Sigmoid colon (tissue), 7 donors: ENCODE results near the gene SKI. TPM values are rescaled to one million over a fixed set of nuclear protein-coding genes. Genes with fewer than 3 reads are reported as not detected.

Experiments
- DNase-seq: peaks from one replicate; pipeline ENCODE4 v3.0.0-alpha.2; 2019
- H3K27ac ChIP-seq, 4 donors: fragments of 200-600 bp; sonication (generic); one replicate each; pipeline ENCODE4 v1.5.1; 2016 to 2019; ENCODE audit warnings: mild to moderate bottlenecking in 1 of 4
- H3K27me3 ChIP-seq, 3 donors: fragments of 200-600 bp; sonication (generic); one replicate each; pipeline ENCODE4 v1.5.1; 2019; ENCODE audit warnings: mild to moderate bottlenecking in 1 of 3
- H3K36me3 ChIP-seq, 4 donors: fragments of 200-600 bp; sonication (generic); one replicate each; pipeline ENCODE4 v1.5.1; 2016 to 2019
- H3K4me1 ChIP-seq, 4 donors: fragments of 200-600 bp; sonication (generic); one replicate each; pipeline ENCODE4 v1.5.1; 2017 to 2019
- H3K4me3 ChIP-seq, 4 donors: fragments of 200-600 bp; sonication (generic); one replicate each; pipeline ENCODE4 v1.5.1; 2017 to 2019; ENCODE audit warnings: mild to moderate bottlenecking in 2 of 4, moderate library complexity in 1 of 4
- H3K9me3 ChIP-seq, 4 donors: fragments of 200-600 bp in 3 of 4; sonication (generic) in 3 of 4; one replicate each; pipeline versions ENCODE4 v1.5.1 to v1.6.1; 2013 to 2019
- CTCF ChIP-seq, 4 experiments: fragments of 450-650 bp in 3 of 4; fragments of 200-600 bp in 1 of 4; IDR thresholded peaks; one replicate each; pipeline ENCODE4 v1.5.1; 2016 to 2019; ENCODE audit warnings: antibody characterized with exemption in 4 of 4, mild to moderate bottlenecking in 3 of 4, moderate library complexity in 2 of 4
- EP300 ChIP-seq, 4 donors: sonication (generic); formaldehyde crosslinking; IDR thresholded peaks; one replicate each; pipeline ENCODE4 v1.6.1; 2017; ENCODE audit warnings: antibody characterized with exemption in 4 of 4
- POLR2A ChIP-seq, 2 donors: fragments of 450-650 bp; IDR thresholded peaks; one replicate each; pipeline ENCODE4 v1.6.1; 2016; ENCODE audit warnings: antibody characterized with exemption in 2 of 2, mild to moderate bottlenecking in 2 of 2, moderate library complexity in 2 of 2
- POLR2AphosphoS5 ChIP-seq, 4 donors: sonication (generic); formaldehyde crosslinking; IDR thresholded peaks; one replicate each; pipeline ENCODE4 v1.6.1; 2017; ENCODE audit warnings: antibody characterized with exemption in 4 of 4
- WGBS, 2 donors: extraction: QIAGEN DNeasy Blood & Tissue Kit; methylation state at CpG; one replicate each; pipeline ENCODE4 v1.1.7; 2013; 5-methylcytosine and 5-hydroxymethylcytosine counted together
- intact Hi-C: fragments of 100-400 bp; cut with DNase I; formaldehyde crosslinking; loops from one replicate; pipeline ENCODE4 v1.15.1; 2023
- polyA plus RNA-seq, 3 donors: library from polyadenylated mRNA; stranded (reverse); fragments of 200-250 nt; gene quantifications; one replicate each; pipeline ENCODE4 v1.2.3, GENCODE V29; 2013
- total RNA-seq, 4 donors: library from RNA; depleted of rRNA; stranded (reverse); fragments of >200 nt; gene quantifications; one replicate each; pipeline ENCODE4 v1.1.0, GENCODE V29; 2016
- donor health status: healthy with polysubstance abuse.
- donor health status: Bipolar disorder and iron deficiency.
- donor health status: healthy.

SKI gene
- total and polyA plus RNA-seq, 7 donors = 5.8 to 50.4 (median 19.3) TPM

GRCh38 chr1:2278591-2279209 is 50.6 kb downstream of the SKI start:
- intact Hi-C loops = loop anchor here (5.0 kb wide), 1 partner anchor 34 kb away; no protein-coding TSS in a partner anchor
- no peaks in the 10 kb centered on the region for H3K27me3 ChIP-seq
- no peaks in the 10 kb centered on the region for H3K9me3 ChIP-seq
- H3K4me3 ChIP-seq = peak overlapping the region in 1 of 4 donors; percentile 2
- H3K4me1 ChIP-seq = peaks cover 0 to 80% (median 78%) of the 10 kb centered on the region in 4 donors
- peak overlapping the region; percentile 66 to 81 (median 76) for H3K27ac ChIP-seq
- TF ChIP-seq CTCF (IDR thresholded peaks at IDR 0.05) = no peak
- no peak for TF ChIP-seq POLR2AphosphoS5 (IDR thresholded peaks at IDR 0.05)
- no peak for TF ChIP-seq POLR2A (IDR thresholded peaks at IDR 0.05)
- TF ChIP-seq EP300 (IDR thresholded peaks at IDR 0.05) = no peak
- 69 to 79% methylated on average over 16 of the region's 16 CpGs for WGBS, 2 donors
- DNase-seq = no peak
- H3K36me3 ChIP-seq = peaks cover 0 to 5% (median 0%) of the 10 kb centered on the region in 4 donors

GRCh38 chr1:2279210-2279639 is 51.1 kb downstream of the SKI start:
- Histone ChIP-seq H3K27ac (peak overlapping the region; percentile 66 to 81 (median 76)), H3K36me3 (peaks cover 0 to 5% (median 0%) of the 10 kb centered on the region in 4 donors), H3K27me3 (no peaks in the 10 kb centered on the region), H3K4me3 (peak overlapping the region in 1 of 4 donors; percentile 2), H3K9me3 (no peaks in the 10 kb centered on the region), H3K4me1 (peaks cover 0 to 80% (median 78%) of the 10 kb centered on the region in 4 donors)
- no peak for TF ChIP-seq CTCF (IDR thresholded peaks at IDR 0.05)
- no peak for TF ChIP-seq POLR2A (IDR thresholded peaks at IDR 0.05)
- no peak for TF ChIP-seq EP300 (IDR thresholded peaks at IDR 0.05)
- peak in 2 of 4 donors; percentile 26 to 41 for TF ChIP-seq POLR2AphosphoS5 (IDR thresholded peaks at IDR 0.05)
- intact Hi-C loops = loop anchor here (5.0 kb wide), 1 partner anchor 33 kb away; no protein-coding TSS in a partner anchor
- peak; percentile 86 for DNase-seq
- 28 to 50% methylated on average over 13 of the region's 13 CpGs for WGBS, 2 donors

GRCh38 chr1:2279817-2280216 is 51.7 kb downstream of the SKI start:
- no peak overlapping the region for H3K4me3 ChIP-seq
- intact Hi-C loops = loop anchor here (5.0 kb wide), 1 partner anchor 32 kb away; no protein-coding TSS in a partner anchor
- TF ChIP-seq POLR2AphosphoS5 (IDR thresholded peaks at IDR 0.05) (no peak), POLR2A (IDR thresholded peaks at IDR 0.05) (no peak), EP300 (IDR thresholded peaks at IDR 0.05) (no peak), CTCF (IDR thresholded peaks at IDR 0.05) (no peak)
- peaks cover 0 to 80% (median 74%) of the 10 kb centered on the region in 4 donors for H3K4me1 ChIP-seq
- no peaks in the 10 kb centered on the region for H3K9me3 ChIP-seq
- 29 to 42% methylated on average over 9 of the region's 9 CpGs for WGBS, 2 donors
- peak overlapping the region; percentile 66 to 81 (median 76) for H3K27ac ChIP-seq
- peaks cover 0 to 5% (median 0%) of the 10 kb centered on the region in 4 donors for H3K36me3 ChIP-seq
- H3K27me3 ChIP-seq = no peaks in the 10 kb centered on the region
- DNase-seq = no peak

GRCh38 chr1:2282556-2283270 is 54.6 kb downstream of the SKI start:
- no peak for DNase-seq
- Histone ChIP-seq H3K4me1 (peaks cover 0 to 65% (median 58%) of the 10 kb centered on the region in 4 donors), H3K9me3 (no peaks in the 10 kb centered on the region), H3K36me3 (peaks cover 0 to 5% (median 0%) of the 10 kb centered on the region in 4 donors), H3K27me3 (no peaks in the 10 kb centered on the region), H3K4me3 (no peak overlapping the region), H3K27ac (peak overlapping the region in 1 of 4 donors; percentile 12)
- intact Hi-C loops = no loop called here
- WGBS, 2 donors = 95% methylated on average over 29 of the region's 29 CpGs
- TF ChIP-seq POLR2A (IDR thresholded peaks at IDR 0.05) (no peak), EP300 (IDR thresholded peaks at IDR 0.05) (no peak), POLR2AphosphoS5 (IDR thresholded peaks at IDR 0.05) (no peak), CTCF (IDR thresholded peaks at IDR 0.05) (no peak)
